ENCODE measurements around the gene NOVA2. TPM values are rescaled to one million over a fixed set of nuclear protein-coding genes. Genes with fewer than 3 reads are reported as not detected.

NOVA2 gene
- total and polyA plus RNA-seq, 2 experiments from 2014 or later: 0.08 TPM; not detected in 1

- H3K27me3 ChIP-seq: peaks cover 30% of the 10 kb centered on the region
- no peaks in the 10 kb centered on the region for H3K4me1 ChIP-seq (ENCODE audit: insufficient read depth)
- WGBS (ENCODE audit: low lambda C conversion rate, missing lambda C conversion rate): 93% methylated on average over 6 of the region's 6 CpGs
- no peaks in the 10 kb centered on the region for H4K20me1 ChIP-seq (ENCODE audit: insufficient read depth, poor library complexity, severe bottlenecking)
- H3K4me2 ChIP-seq: no peak overlapping the region
- H3K9me2 ChIP-seq (replicated peaks; ENCODE audit: insufficient read depth): no peaks in the 10 kb centered on the region
- no peaks in the 10 kb centered on the region for H3K36me3 ChIP-seq (replicated peaks; ENCODE audit: insufficient read depth, low read depth)
- no peak for DNase-seq (ENCODE audit: low spot score)
- H3K79me2 ChIP-seq: no peaks in the 10 kb centered on the region
- no peak overlapping the region for H2AFZ ChIP-seq
- H3K4me3 ChIP-seq: no peak overlapping the region
- no peak overlapping the region for H3K27ac ChIP-seq
- H3K9me3 ChIP-seq (ENCODE audit: low read depth): no peaks in the 10 kb centered on the region
- no peak for TF ChIP-seq EZH2phosphoT487 (IDR thresholded peaks at IDR 0.05; ENCODE audit: low read depth, severe bottlenecking, unreplicated experiment)
- TF ChIP-seq EZH2 (IDR thresholded peaks at IDR 0.05; ENCODE audit: borderline replicate concordance): no peak
Measured at GRCh38 chr19:45958320-45958719, 15.3 kb downstream of the NOVA2 start.

DNA sequence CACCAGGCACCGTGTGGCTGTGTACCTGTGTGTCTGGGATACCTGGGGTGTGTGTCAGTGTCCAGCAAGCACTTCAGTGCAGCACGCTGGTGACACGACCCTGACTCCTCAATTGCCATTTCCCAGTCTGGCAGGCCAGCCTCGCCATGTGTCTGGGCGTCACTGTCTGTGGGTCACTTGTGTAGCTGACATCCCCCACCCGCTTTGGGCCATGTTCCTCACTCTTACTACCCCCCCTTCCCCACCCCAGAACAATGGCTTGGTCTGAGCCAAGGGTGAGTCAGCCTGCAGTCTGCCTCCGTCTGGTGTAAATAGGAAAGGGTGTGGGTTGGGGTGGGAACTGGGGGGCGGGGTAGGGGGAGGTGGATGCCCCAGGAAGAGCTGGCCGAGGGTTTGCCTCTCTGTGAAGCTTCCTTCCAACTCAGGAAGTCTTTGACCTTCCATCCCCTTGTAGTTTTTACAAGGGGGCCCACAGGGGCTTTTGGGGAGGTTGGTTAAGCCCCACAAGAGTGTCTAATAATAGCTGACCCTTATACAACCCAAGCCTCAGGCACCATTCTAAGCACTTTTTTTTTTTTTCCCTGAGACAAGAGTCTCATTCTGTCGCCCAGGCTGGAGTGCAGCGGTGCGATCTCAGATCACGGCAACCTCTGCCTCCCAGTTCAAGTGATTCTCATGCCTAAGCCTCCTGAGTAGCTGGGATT is 17.6 kb downstream of the NOVA2 start:
- Histone ChIP-seq H3K9me2 (replicated peaks; ENCODE audit: insufficient read depth) (no peaks in the 10 kb centered on the region), H3K36me3 (replicated peaks; ENCODE audit: insufficient read depth, low read depth) (no peaks in the 10 kb centered on the region), H2AFZ (no peak overlapping the region), H4K20me1 (ENCODE audit: insufficient read depth, poor library complexity, severe bottlenecking) (no peaks in the 10 kb centered on the region), H3K27ac (no peak overlapping the region), H3K4me3 (no peak overlapping the region), H3K79me2 (no peaks in the 10 kb centered on the region), H3K4me1 (ENCODE audit: insufficient read depth) (peaks cover 6% of the 10 kb centered on the region), H3K9me3 (ENCODE audit: low read depth) (no peaks in the 10 kb centered on the region), H3K4me2 (no peak overlapping the region), H3K27me3 (peaks cover 28% of the 10 kb centered on the region)
- TF ChIP-seq EZH2phosphoT487 (IDR thresholded peaks at IDR 0.05; ENCODE audit: low read depth, severe bottlenecking, unreplicated experiment) (no peak), EZH2 (IDR thresholded peaks at IDR 0.05; ENCODE audit: borderline replicate concordance) (no peak), CTCF (IDR thresholded peaks at IDR 0.05; ENCODE audit: poor library complexity) (no peak)
- DNase-seq (ENCODE audit: low spot score): no peak
- WGBS (ENCODE audit: low lambda C conversion rate, missing lambda C conversion rate): 58% methylated on average over 13 of the region's 13 CpGs

GRCh38 chr19:45954156-45954555 is 19.5 kb downstream of the NOVA2 start:
- 73% methylated on average over 9 of the region's 9 CpGs for WGBS (ENCODE audit: low lambda C conversion rate, missing lambda C conversion rate)
- no peak overlapping the region for H3K4me2 ChIP-seq
- H3K9me3 ChIP-seq (ENCODE audit: low read depth): no peaks in the 10 kb centered on the region
- DNase-seq (ENCODE audit: low spot score): no peak
- H3K27ac ChIP-seq: no peak overlapping the region
- no peak overlapping the region for H2AFZ ChIP-seq
- no peaks in the 10 kb centered on the region for H3K9me2 ChIP-seq (replicated peaks; ENCODE audit: insufficient read depth)
- H3K27me3 ChIP-seq: peaks cover 10% of the 10 kb centered on the region
- H4K20me1 ChIP-seq (ENCODE audit: insufficient read depth, poor library complexity, severe bottlenecking): no peaks in the 10 kb centered on the region
- peaks cover 6% of the 10 kb centered on the region for H3K4me1 ChIP-seq (ENCODE audit: insufficient read depth)
- no peaks in the 10 kb centered on the region for H3K36me3 ChIP-seq (replicated peaks; ENCODE audit: insufficient read depth, low read depth)
- no peaks in the 10 kb centered on the region for H3K79me2 ChIP-seq
- H3K4me3 ChIP-seq: no peak overlapping the region
- TF ChIP-seq CTCF (IDR thresholded peaks at IDR 0.05; ENCODE audit: poor library complexity) (no peak), EZH2phosphoT487 (IDR thresholded peaks at IDR 0.05; ENCODE audit: low read depth, severe bottlenecking, unreplicated experiment) (no peak), EZH2 (IDR thresholded peaks at IDR 0.05; ENCODE audit: borderline replicate concordance) (no peak)

- DNase-seq (ENCODE audit: low spot score): no peak
- Histone ChIP-seq H2AFZ (no peak overlapping the region), H3K79me2 (no peaks in the 10 kb centered on the region), H3K9me3 (ENCODE audit: low read depth) (no peaks in the 10 kb centered on the region), H3K9me2 (replicated peaks; ENCODE audit: insufficient read depth) (no peaks in the 10 kb centered on the region), H4K20me1 (ENCODE audit: insufficient read depth, poor library complexity, severe bottlenecking) (no peaks in the 10 kb centered on the region), H3K4me3 (no peak overlapping the region), H3K36me3 (replicated peaks; ENCODE audit: insufficient read depth, low read depth) (no peaks in the 10 kb centered on the region), H3K4me2 (peak overlapping the region; percentile 87), H3K27ac (no peak overlapping the region), H3K4me1 (ENCODE audit: insufficient read depth) (peaks cover 6% of the 10 kb centered on the region), H3K27me3 (peaks cover 5% of the 10 kb centered on the region)
- 95% methylated on average over 8 of the region's 8 CpGs for WGBS (ENCODE audit: low lambda C conversion rate, missing lambda C conversion rate)
- TF ChIP-seq EZH2phosphoT487 (IDR thresholded peaks at IDR 0.05; ENCODE audit: low read depth, severe bottlenecking, unreplicated experiment) (no peak), CTCF (IDR thresholded peaks at IDR 0.05; ENCODE audit: poor library complexity) (no peak), EZH2 (IDR thresholded peaks at IDR 0.05; ENCODE audit: borderline replicate concordance) (no peak)
Measured at GRCh38 chr19:45953676-45954075, 20.0 kb downstream of the NOVA2 start.

Measured in hepatocyte (in vitro differentiated cells).